HG02970 (cell line): ENCODE results near the gene MFSD2B.

Experiments used
- ATAC-seq: cut with Tn5 transposase; IDR thresholded peaks from one replicate; pipeline ENCODE4 v1.9.1; 2021; ENCODE audit warnings: mild to moderate bottlenecking, moderate library complexity, moderate number of reproducible peaks; ENCODE audit not compliant: unreplicated experiment, low FRiP score

MFSD2B gene

GRCh38 chr2:24050041-24050979 is 40.4 kb downstream of the MFSD2B start:
- ATAC-seq = no peak

GRCh38 chr2:24051833-24052232 is 41.9 kb downstream of the MFSD2B start:
- no peak for ATAC-seq

GRCh38 chr2:24052951-24053350 is 43.1 kb downstream of the MFSD2B start:
- no peak for ATAC-seq

GRCh38 chr2:24054366-24055010 is 44.6 kb downstream of the MFSD2B start:
- ATAC-seq = no peak

- ATAC-seq = no peak
Observed at GRCh38 chr2:24055750-24056149, 45.9 kb downstream of the MFSD2B start.

- ATAC-seq = no peak
Observed at GRCh38 chr2:24058564-24059271, 48.8 kb downstream of the MFSD2B start.

- ATAC-seq = no peak
Observed at GRCh38 chr2:24065341-24065740, 55.5 kb downstream of the MFSD2B start.

- no peak for ATAC-seq
Observed at GRCh38 chr2:24072259-24072658, 62.4 kb downstream of the MFSD2B start.

- no peak for ATAC-seq
Observed at GRCh38 chr2:24073816-24074215, 63.9 kb downstream of the MFSD2B start.

- no peak for ATAC-seq
Observed at GRCh38 chr2:24075259-24075658, 65.4 kb downstream of the MFSD2B start.
